Lower leg skin (tissue), 4 donors: ENCODE results near the gene DIAPH1. TPM values are rescaled to one million over a fixed set of nuclear protein-coding genes. Genes with fewer than 3 reads are reported as not detected.
"Not testable (repeated sequence)": the region's sequence is repeated elsewhere in the genome, so short reads cannot be mapped to it uniquely, and the experiment has no call there.

Experiments used
- DNase-seq, 2 donors: peaks; one replicate each; pipeline ENCODE4 v3.0.0-alpha.2; 2019; ENCODE audit warnings: low spot score in 2 of 2
- H3K4me3 ChIP-seq: fragments of 200-600 bp; sonication (generic); 2 replicates; pipeline ENCODE4 v1.5.1; 2017; ENCODE audit warnings: mild to moderate bottlenecking, low read depth; ENCODE audit not compliant: poor library complexity, severe bottlenecking
- POLR2A ChIP-seq, 2 donors: fragments of 450-650 bp; IDR thresholded peaks; one replicate each; pipeline ENCODE4 v1.6.1; 2016 to 2017; ENCODE audit warnings: antibody characterized with exemption in 2 of 2, mild to moderate bottlenecking in 1 of 2, moderate library complexity in 1 of 2
- WGBS, 2 donors: methylation state at CpG; one replicate each; pipeline ENCODE4 v1.1.5; 2018; 5-methylcytosine and 5-hydroxymethylcytosine counted together
- intact Hi-C: fragments of 100-400 bp; cut with DNase I; formaldehyde crosslinking; loops from one replicate; pipeline ENCODE4 v1.15.0; 2023; ENCODE audit warnings: low total_unique reads
- total RNA-seq, 4 donors: library from RNA; depleted of rRNA; stranded (reverse); fragments of >200 nt; gene quantifications; one replicate each; pipeline ENCODE4 v1.1.0, GENCODE V29; 2016
- TF ChIP-seq, protein P1 (sequence below), 3 donors: fragments of 450-650 bp; IDR thresholded peaks; one replicate each; pipeline ENCODE4 v1.5.1; 2016; ENCODE audit warnings: antibody characterized with exemption in 3 of 3, mild to moderate bottlenecking in 3 of 3, moderate library complexity in 2 of 3

The DIAPH1 gene
- total RNA-seq, 4 donors from 2014 or later = 64.9 to 101 (median 88.7) TPM

DNA sequence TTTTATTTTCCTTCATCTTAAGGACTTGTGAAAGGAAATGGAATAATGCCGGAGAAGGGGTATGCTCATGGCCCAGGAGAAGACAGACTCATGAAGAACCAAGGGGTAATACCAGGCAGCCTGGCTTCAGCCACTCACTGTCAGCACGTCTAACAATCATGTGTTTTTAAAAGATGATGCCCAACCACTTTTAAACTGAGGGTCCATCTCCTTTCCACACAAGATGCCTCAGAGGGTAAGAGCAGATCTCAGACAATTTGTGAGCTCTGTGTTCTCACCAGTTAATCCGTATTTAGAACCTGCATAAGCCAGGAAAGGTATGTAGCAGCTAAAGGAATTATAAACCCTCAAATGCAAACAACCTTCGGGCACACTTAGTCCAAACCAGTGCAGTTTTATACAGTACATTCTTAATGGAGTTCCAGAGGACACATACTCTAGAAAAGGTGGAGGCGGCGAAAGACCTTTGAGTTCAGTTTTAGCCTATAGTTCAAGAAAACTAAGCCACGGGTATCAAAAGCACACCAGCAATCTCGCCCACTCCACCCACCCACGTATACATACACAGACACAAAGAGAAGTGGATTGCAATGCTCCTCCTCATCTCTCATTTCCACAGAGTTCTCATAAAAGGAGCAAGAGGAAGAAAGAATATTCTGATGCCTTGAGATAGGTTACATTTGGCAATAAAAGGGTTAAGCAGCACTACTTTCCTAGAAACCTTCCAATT lies 2.6 kb downstream of the DIAPH1 start:
- intact Hi-C loops = no loop called here
- no peak overlapping the region for H3K4me3 ChIP-seq
- 73% methylated on average over 9 of the region's 9 CpGs for WGBS, 2 donors
- no peak for TF ChIP-seq POLR2A (IDR thresholded peaks at IDR 0.05)
- TF ChIP-seq, protein P1, sequence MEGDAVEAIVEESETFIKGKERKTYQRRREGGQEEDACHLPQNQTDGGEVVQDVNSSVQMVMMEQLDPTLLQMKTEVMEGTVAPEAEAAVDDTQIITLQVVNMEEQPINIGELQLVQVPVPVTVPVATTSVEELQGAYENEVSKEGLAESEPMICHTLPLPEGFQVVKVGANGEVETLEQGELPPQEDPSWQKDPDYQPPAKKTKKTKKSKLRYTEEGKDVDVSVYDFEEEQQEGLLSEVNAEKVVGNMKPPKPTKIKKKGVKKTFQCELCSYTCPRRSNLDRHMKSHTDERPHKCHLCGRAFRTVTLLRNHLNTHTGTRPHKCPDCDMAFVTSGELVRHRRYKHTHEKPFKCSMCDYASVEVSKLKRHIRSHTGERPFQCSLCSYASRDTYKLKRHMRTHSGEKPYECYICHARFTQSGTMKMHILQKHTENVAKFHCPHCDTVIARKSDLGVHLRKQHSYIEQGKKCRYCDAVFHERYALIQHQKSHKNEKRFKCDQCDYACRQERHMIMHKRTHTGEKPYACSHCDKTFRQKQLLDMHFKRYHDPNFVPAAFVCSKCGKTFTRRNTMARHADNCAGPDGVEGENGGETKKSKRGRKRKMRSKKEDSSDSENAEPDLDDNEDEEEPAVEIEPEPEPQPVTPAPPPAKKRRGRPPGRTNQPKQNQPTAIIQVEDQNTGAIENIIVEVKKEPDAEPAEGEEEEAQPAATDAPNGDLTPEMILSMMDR (IDR thresholded peaks at IDR 0.05) = no peak
- peak in 1 of 2 donors; percentile 62 for DNase-seq

DNA sequence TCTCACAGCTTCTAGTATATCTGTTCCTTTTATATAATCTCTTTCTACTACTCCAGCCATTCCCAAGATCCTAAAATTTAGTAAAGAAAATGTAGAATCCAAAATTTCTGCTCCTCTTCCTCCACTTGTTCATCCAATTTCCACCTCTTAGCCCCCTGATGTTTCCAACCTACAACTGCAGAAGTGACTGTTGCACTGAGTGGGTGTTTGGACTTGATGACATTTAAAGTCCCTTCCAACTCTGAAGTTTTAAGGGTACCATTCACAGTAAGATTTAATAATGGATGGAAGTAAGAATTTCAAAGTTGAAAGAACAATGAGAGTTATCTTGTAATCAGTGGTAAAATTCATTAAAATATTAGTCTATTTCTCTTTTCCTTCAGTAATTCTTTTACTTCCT lies 5.5 kb downstream of the DIAPH1 start:
- DNase-seq = no peak
- H3K4me3 ChIP-seq = no peak overlapping the region
- intact Hi-C loops = no loop called here
- TF ChIP-seq POLR2A (IDR thresholded peaks at IDR 0.05) = no peak
- TF ChIP-seq, protein P1 (IDR thresholded peaks at IDR 0.05) = no peak

DNA sequence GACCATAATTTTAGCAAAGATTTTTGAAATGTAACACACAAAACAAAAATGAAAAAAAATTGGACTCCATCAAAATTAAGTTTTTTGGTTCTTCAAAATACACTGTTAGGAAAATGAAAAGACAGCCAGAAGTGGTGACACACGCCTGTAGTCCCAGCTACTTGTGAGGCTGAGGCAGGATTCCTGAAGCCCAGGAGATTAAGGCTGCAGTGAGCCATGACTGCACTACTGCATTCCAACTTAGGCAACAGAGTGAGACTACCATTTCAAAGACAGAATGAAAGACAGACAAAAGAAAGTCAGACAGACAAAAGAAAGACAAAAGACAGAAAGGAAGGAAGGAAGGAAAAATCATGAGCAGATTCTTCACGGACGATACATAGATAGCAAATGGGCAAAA lies 7.5 kb downstream of the DIAPH1 start:
- H3K4me3 ChIP-seq = no peak overlapping the region
- intact Hi-C loops = no loop called here
- no peak for DNase-seq
- TF ChIP-seq, protein P1 (IDR thresholded peaks at IDR 0.05) = no peak
- no peak for TF ChIP-seq POLR2A (IDR thresholded peaks at IDR 0.05)
- WGBS, 2 donors = 76 to 78% methylated on average over 3 of the region's 3 CpGs

DNA sequence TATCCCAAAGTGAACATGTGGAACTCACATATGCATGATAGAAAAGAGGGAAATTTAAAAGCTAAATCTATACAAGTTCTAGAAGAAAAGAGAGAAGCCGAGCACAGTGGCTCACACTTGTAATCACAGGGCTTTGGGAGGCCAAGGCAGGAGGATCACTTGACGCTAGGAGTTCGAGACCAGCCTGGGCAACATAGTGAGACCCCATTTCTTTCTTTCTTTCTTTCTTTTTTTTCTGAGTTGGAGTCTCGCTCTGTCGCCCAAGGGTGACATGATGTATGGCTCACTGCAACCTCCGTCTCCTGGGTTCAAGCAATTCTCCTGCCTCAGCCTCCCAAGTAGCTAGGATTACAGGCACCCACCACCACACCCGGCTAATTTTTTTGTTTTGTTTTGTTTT lies 8.9 kb downstream of the DIAPH1 start:
- intact Hi-C loops, DNase-seq, H3K4me3 ChIP-seq: not testable (repeated sequence)
- WGBS, 2 donors = 98 to 99% methylated on average over 7 of the region's 7 CpGs

DNA sequence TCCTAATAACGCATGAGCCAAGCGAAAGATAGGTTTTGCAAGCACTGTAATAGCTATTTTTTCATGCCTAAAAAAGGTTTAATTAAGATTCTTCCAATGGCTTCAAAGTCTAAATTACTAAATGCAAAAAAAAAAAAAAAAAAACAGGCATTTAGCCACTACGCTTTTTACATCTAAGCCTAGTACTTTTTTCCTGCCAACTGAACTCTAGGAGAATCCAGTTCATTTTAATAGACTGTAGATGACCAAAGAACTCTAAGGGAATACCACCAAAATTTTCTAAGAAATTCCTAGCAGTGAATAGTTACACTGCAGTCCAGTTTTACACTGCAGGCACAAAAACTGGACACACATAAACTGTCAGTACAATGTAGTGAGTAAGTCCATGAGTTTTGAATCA lies 9.8 kb downstream of the DIAPH1 start:
- no peak overlapping the region for H3K4me3 ChIP-seq
- no peak for TF ChIP-seq POLR2A (IDR thresholded peaks at IDR 0.05)
- TF ChIP-seq, protein P1 (IDR thresholded peaks at IDR 0.05) = no peak
- no peak for DNase-seq
- WGBS, 2 donors = 91% methylated on average over 3 of the region's 3 CpGs
- intact Hi-C loops = no loop called here

DNA sequence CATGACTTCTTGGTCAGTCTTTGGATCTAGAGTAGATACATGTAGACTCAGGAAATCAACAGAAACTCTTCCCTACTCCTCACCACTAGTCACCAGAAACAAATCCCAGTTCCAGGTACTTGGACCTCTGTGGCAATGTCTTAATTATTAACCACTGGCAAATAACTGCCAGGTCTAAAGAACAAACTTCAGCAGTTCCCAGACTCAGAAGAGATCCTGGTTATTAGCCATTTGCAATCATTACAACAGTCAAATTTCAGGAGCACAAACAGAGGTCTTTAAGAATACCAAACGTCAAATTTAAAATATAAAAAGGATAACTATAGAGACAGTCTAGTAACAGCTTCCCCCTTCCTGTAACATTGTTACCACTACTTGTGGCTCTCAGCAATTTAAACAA lies 10.2 kb downstream of the DIAPH1 start:
- DNase-seq = no peak
- TF ChIP-seq POLR2A (IDR thresholded peaks at IDR 0.05) = no peak
- TF ChIP-seq, protein P1 (IDR thresholded peaks at IDR 0.05) = no peak
- 65 to 83% methylated on average over 1 of the region's 1 CpG for WGBS, 2 donors
- H3K4me3 ChIP-seq = no peak overlapping the region
- intact Hi-C loops = no loop called here
